Stomach smooth muscle (tissue), 2 donors: ENCODE measurements around the gene C2CD4D.
"Not testable (repeated sequence)": the region's sequence is repeated elsewhere in the genome, so short reads cannot be mapped to it uniquely, and the experiment has no call there.

Experiments
- H3K27ac ChIP-seq: one replicate; pipeline ENCODE4 v1.7.0; 2013; ENCODE audit warnings: mild to moderate bottlenecking, low read length, inconsistent platforms
- H3K27me3 ChIP-seq, 2 donors: one replicate each; pipeline ENCODE4 v1.7.0; 2013; ENCODE audit warnings: low read length in 2 of 2; ENCODE audit not compliant: insufficient read depth in 2 of 2, control insufficient read depth in 1 of 2
- H3K36me3 ChIP-seq, 2 donors: one replicate each; pipeline ENCODE4 v1.7.0; 2013; ENCODE audit warnings: low read length in 2 of 2; ENCODE audit not compliant: control insufficient read depth in 2 of 2, insufficient read depth in 2 of 2
- H3K4me1 ChIP-seq: one replicate; pipeline ENCODE4 v1.7.0; 2013; ENCODE audit warnings: low read length; ENCODE audit not compliant: control insufficient read depth, insufficient read depth
- H3K4me3 ChIP-seq, 2 donors: one replicate each; pipeline ENCODE4 v1.7.0; 2013; ENCODE audit warnings: low read length in 2 of 2
- H3K9ac ChIP-seq, 2 donors: one replicate each; pipeline ENCODE4 v1.7.0; 2013; ENCODE audit warnings: low read length in 2 of 2, mild to moderate bottlenecking in 1 of 2
- H3K9me3 ChIP-seq, 2 donors: one replicate each; pipeline ENCODE4 v1.7.0; 2013; ENCODE audit warnings: low read length in 2 of 2; ENCODE audit not compliant: control insufficient read depth in 2 of 2
- donor health status: healthy.
- donor health status: Pancreatic carcinoma.

The C2CD4D gene

DNA sequence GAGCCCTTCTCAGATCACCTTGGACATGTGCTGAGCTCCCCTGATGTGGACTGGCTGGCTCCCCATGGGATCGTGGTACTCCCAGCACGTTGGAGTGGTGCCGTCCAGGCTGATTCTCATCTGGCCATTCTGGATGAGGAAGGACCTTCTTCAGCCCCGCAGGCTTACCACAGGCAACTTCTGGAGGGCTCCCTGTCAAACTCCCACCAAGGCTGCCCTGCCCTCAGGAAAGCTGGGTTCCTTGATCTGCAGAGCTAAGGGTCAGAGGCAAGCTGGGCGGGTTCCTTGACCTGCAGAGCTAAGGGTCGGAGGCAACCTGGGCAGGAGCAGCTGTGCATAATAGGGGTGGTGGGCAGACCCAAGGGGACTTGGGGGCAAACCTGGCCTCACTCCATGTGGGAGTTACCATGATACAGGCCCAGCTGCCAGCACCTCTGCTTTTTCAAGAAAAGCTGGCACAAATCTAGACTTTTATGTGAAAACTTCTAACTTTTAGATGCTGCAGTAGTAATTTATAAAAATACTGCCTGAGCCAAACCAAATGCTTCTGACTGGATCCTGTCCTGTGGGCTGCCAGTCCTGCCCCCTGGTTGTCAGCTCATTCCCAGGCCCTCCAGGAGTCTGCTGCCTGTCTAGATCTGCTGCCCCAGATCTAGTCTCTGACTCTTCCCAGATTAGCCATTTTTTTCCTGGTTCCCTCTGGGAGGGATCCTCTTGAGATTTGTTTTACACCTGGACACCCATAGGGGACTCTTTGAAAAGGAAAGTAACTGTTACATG is 19.5 kb upstream of the C2CD4D start:
- Histone ChIP-seq H3K4me1 (no peaks in the 10 kb centered on the region), H3K27ac (no peak overlapping the region), H3K27me3 (no peaks in the 10 kb centered on the region), H3K9me3 (no peaks in the 10 kb centered on the region), H3K9ac (no peak overlapping the region), H3K4me3 (no peak overlapping the region), H3K36me3 (no peaks in the 10 kb centered on the region)

DNA sequence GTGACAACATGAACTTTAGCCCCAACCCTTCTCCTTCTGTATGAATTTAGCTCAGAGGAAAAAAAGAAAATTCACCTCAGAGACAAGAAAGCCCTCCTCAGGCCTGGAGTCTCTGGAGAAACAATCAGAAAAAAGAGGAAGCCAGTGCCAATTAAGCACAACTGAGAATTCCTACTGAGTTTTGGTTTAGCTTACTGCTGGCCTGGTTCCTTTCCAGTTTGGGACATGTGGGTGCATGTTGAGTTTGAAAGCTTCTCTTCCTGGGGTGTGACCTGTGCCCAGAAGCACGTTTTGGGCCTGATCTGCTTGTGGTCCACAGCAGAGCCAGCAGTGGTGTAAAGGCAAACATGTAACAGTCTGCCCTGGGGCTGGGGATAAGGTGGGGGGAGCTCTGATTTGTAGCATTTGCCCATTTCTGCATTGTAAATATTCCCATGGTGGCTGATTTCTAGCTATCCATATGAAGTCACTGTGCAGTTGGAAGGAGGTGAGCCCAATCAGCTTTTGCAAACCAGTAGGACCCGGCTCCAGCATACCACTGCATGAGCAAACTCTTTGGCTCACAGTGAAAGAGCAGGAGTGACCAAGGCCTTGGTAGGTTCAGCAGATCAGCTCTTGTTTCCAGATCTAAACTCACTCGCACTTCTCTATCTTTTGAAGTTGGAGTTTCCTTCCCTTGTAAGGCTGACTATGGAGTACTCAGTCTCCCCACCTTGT is 18.6 kb upstream of the C2CD4D start:
- Histone ChIP-seq H3K36me3 (no peaks in the 10 kb centered on the region), H3K4me1 (no peaks in the 10 kb centered on the region), H3K27ac (no peak overlapping the region), H3K27me3 (no peaks in the 10 kb centered on the region), H3K9me3 (no peaks in the 10 kb centered on the region), H3K9ac (no peak overlapping the region), H3K4me3 (no peak overlapping the region)

DNA sequence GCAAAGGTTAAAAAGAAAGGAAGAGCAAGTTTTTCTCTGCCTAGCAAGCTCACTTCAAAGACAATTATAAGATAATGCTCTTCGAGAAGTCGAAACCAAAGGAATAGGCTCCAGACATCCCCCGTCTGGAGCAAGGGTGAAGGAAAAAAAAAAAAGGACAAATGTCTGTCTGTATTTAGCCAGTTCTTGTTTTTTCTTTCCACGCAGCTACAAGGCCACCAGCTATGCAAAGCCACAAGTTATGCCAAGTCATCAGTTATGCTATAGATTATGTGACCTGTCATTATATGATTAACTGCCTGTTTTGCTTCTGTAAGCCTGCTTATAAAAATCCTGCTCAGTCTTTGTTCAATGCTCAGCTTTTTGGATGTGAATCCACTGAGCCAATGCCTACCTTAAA is 16.3 kb upstream of the C2CD4D start:
- no peak overlapping the region for H3K27ac ChIP-seq
- no peaks in the 10 kb centered on the region for H3K9me3 ChIP-seq
- H3K4me1 ChIP-seq: no peaks in the 10 kb centered on the region
- peaks cover 5 to 10% of the 10 kb centered on the region in 2 donors for H3K27me3 ChIP-seq
- H3K4me3 ChIP-seq: no peak overlapping the region
- H3K9ac ChIP-seq: no peak overlapping the region
- H3K36me3 ChIP-seq: no peaks in the 10 kb centered on the region

DNA sequence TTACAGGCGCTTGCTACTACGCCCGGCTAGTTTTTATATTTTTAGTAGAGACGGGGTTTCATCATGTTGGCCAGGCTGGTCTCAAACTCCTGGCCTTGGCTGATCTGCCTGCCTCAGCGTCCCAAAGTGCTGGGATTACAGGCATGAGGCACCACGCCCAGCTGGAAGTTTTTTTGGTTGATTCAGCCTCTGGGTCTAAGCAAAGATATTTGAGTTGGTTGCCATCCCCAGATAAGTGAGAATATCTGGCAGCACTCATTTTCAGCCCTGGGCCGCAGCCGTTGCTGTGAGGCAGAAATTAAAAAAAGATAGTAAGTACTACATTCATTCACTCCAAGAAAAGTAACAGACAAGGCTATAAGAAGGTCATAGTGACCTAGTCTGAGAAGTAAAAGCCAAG is 15.9 kb upstream of the C2CD4D start:
- not testable (repeated sequence) for H3K9ac ChIP-seq, H3K4me1 ChIP-seq, H3K4me3 ChIP-seq, H3K9me3 ChIP-seq, H3K36me3 ChIP-seq, H3K27ac ChIP-seq
- peaks cover 5 to 13% of the 10 kb centered on the region in 2 donors for H3K27me3 ChIP-seq

DNA sequence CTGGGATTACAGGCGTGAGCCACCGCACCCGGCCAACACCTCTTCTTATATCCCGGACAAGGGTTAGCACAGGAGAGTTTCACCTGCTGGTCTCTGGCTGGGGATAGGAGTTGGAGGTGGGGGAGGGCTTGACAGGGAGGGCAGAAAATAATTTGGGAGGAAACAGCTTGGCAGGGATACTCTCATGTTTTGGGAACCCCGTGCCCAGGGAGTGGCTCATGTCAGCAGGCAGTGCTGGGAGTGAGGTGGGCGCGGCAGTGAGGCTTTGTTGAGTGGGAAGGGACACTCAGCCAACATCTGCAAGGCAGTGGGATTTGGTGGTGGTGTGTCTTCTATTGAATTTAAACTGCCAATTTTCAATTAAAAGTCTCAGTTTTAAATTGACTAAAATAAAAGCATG is 15.0 kb upstream of the C2CD4D start:
- Histone ChIP-seq H3K27me3 (peaks cover 5 to 16% of the 10 kb centered on the region in 2 donors), H3K9me3 (no peaks in the 10 kb centered on the region), H3K4me3 (no peak overlapping the region), H3K4me1 (no peaks in the 10 kb centered on the region), H3K36me3 (no peaks in the 10 kb centered on the region), H3K9ac (no peak overlapping the region), H3K27ac (no peak overlapping the region)

DNA sequence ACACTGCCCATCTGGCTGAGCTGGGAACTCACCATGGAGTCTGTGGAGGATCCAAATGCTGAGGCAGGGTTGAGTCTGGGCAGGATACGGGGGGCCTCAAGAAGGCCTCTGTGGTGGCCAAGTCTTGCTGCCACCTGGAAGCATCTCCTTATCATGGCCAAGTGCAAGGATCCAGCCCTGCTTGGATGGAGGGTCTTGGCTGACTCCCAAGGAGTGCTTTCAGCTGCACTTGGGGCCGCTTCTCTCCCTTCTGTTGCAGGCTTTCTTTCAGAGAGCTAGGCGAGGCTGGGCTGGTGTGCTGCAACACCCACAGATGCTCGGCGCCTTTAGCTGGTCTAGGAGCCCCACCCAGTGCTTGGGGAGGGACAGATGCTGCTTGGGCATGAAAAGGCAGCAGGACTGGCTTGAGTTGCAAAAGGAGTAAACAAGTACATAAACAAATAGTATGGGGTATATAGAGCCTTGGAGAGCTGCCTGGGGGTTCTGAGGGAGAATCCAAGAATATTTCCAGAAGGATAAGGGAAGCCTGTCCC is 13.9 kb upstream of the C2CD4D start, which contains the start of gene THEM5:
Gene THEM5, minus strand, starts transcription at position 302 of the 533 bp plus-strand sequence. Its CDS starts 147 bp downstream, at position 155.
- H3K36me3 ChIP-seq: no peaks in the 10 kb centered on the region
- no peak within 1 kb of the TSS for H3K27ac ChIP-seq

DNA sequence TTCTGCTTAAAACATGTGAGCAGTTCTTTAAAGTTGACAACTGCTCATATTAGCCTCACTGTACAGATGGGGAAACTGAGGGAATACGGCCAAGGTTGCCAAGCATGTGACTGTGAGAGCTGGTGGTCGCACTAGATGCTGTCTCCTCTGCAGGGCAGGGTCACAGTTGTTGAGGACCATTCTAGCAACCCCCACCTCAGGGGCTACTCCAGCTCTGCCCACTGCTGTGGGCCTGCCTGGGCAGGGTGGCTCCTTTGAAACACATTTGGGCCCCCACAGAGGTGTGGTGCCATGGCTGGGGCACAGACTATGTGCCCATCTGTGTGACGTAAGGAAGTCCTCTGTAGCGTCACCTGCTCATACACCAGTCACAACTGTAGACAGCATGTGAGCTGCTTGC is 13.1 kb upstream of the C2CD4D start:
- Histone ChIP-seq H3K4me1 (no peaks in the 10 kb centered on the region), H3K4me3 (no peak overlapping the region), H3K9ac (no peak overlapping the region), H3K27me3 (peaks cover 10 to 23% of the 10 kb centered on the region in 2 donors), H3K9me3 (no peaks in the 10 kb centered on the region), H3K36me3 (no peaks in the 10 kb centered on the region), H3K27ac (no peak overlapping the region)

More for the DNA sequence above, 13.9 kb upstream of the C2CD4D start, which contains the start of gene THEM5:
- Histone ChIP-seq H3K4me3 (no peak within 1 kb of the TSS), H3K27me3 (peaks cover 9 to 21% of the 10 kb centered on the region in 2 donors), H3K4me1 (no peaks in the 10 kb centered on the region), H3K9ac (no peak within 1 kb of the TSS), H3K9me3 (no peaks in the 10 kb centered on the region)

DNA sequence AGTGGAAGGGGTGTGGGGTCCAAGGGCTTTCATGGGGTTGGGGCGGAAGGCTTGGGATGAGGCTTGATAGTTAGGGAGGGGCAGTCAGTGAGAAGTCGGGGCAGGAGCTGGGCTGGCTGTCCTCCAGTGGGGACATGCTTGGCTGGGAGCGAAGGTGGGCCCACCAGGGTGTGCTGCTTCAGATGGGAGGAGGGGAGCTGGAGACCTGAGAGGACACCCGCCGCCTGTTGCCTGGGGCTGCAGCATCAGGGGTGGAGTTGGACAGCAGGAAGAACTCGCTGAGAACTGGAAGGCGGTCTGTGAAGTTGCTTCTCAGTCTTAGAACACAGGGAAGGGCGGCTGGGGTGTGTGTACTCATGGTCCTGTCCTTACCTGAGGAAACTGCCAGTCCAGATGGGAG is 12.3 kb upstream of the C2CD4D start:
- Histone ChIP-seq H3K27ac (no peak overlapping the region), H3K36me3 (no peaks in the 10 kb centered on the region), H3K4me3 (no peak overlapping the region), H3K4me1 (no peaks in the 10 kb centered on the region), H3K27me3 (peaks cover 10 to 23% of the 10 kb centered on the region in 2 donors), H3K9ac (no peak overlapping the region), H3K9me3 (no peaks in the 10 kb centered on the region)

DNA sequence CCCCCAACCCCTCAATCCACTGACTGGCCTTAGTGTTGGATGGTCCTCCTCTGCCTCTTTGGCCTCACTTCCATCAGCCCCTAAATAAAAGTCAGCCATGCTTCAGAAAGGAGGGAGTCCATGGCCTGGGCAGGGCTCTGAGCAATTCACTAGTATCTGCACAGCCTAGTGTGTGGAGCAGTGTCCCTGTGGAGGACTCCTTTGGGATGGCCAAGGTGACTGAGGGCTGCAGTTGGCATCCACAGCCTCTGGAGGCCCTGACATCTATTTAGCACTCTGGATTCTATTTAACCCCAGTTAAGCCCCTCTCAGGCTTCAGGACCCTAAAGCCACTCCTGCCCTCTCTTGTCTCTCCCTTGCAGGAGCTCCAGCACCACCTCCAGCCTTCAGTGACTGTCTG is 10.3 kb upstream of the C2CD4D start:
- no peaks in the 10 kb centered on the region for H3K4me1 ChIP-seq
- H3K27me3 ChIP-seq: peaks cover 20 to 28% of the 10 kb centered on the region in 2 donors

DNA sequence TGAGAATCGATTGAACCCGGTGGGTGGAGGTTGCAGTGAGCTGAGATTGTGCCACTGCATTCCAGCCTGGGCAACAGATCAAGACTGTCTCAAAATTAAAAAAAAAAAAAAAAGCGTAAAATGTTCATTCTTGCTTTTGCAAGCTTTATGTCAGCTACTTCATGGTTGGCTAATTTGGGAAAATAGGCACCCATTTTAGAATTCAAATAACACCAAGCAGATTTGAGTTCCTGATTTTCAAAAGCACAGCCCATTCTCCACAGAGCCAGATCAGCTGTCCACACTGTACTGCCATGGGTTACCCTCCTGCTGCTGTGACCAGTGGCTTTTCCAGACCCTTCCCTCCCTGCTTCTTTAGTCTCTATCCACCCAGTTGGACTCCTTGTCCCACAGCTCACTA is 9.5 kb upstream of the C2CD4D start:
- no peaks in the 10 kb centered on the region for H3K36me3 ChIP-seq
- H3K27ac ChIP-seq: no peak overlapping the region

More for the DNA sequence above, 10.3 kb upstream of the C2CD4D start:
- Histone ChIP-seq H3K9me3 (no peaks in the 10 kb centered on the region), H3K27ac (no peak overlapping the region), H3K36me3 (no peaks in the 10 kb centered on the region), H3K9ac (no peak overlapping the region), H3K4me3 (no peak overlapping the region)

More for the DNA sequence above, 9.5 kb upstream of the C2CD4D start:
- H3K4me1 ChIP-seq: no peaks in the 10 kb centered on the region
- H3K9ac ChIP-seq: no peak overlapping the region
- no peaks in the 10 kb centered on the region for H3K9me3 ChIP-seq
- H3K4me3 ChIP-seq: no peak overlapping the region
- H3K27me3 ChIP-seq: peaks cover 23 to 28% of the 10 kb centered on the region in 2 donors
